HG02610 (cell line): Measurements from ENCODE around the gene B4GALNT2.
"Not testable (repeated sequence)": the region's sequence is repeated elsewhere in the genome, so short reads cannot be mapped to it uniquely, and the experiment has no call there.

Source experiments
- ATAC-seq: cut with Tn5 transposase; IDR thresholded peaks from one replicate; pipeline ENCODE4 v1.9.1; 2021; ENCODE audit warnings: mild to moderate bottlenecking, moderate library complexity; ENCODE audit not compliant: unreplicated experiment

B4GALNT2 gene

DNA sequence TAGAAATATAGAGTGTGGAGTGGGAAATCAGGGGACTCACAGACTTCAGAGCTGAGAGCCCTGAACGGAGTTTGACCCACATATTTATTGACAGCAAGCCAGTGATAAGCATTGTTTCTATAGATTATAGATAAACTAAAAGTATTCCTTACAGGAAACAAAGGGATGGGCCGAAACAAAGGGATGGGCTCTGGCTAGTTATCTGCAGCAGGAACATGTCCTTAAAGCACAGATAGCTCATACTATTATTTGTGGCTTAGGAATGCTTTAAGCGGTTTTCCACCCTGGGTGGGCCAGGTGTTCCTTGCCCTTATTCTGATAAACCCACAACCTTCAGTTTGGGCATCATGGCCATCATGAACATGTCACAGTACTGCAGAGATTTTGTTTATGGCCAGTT is 38.1 kb downstream of the B4GALNT2 start:
- not testable (repeated sequence) for ATAC-seq

- not testable (repeated sequence) for ATAC-seq
Measured at GRCh38 chr17:49175978-49176377, 43.4 kb downstream of the B4GALNT2 start.

DNA sequence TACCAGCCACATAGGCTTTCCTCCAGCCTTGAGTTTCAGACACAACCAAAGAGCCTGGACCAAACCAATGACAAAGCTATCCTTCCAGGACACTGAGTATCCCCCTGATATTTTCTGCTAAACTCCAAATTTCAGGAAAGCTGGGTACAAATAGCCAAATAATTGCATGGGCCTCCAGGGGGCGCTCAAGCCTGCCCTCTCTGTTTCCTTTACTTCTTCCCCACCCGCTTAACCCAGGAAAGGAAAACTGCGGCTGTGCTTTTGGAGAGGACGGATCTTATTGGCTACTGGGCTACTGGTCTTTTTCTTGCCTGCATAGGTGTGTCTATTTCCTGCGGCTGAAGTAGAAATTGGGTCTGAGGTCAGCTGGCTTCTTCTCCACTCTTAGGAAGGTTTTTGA is 47.7 kb downstream of the B4GALNT2 start:
- no peak for ATAC-seq

- no peak for ATAC-seq
Measured at GRCh38 chr17:49180998-49181635, 48.5 kb downstream of the B4GALNT2 start.

- ATAC-seq, result no peak
Measured at GRCh38 chr17:49183341-49183740, 50.8 kb downstream of the B4GALNT2 start.

DNA sequence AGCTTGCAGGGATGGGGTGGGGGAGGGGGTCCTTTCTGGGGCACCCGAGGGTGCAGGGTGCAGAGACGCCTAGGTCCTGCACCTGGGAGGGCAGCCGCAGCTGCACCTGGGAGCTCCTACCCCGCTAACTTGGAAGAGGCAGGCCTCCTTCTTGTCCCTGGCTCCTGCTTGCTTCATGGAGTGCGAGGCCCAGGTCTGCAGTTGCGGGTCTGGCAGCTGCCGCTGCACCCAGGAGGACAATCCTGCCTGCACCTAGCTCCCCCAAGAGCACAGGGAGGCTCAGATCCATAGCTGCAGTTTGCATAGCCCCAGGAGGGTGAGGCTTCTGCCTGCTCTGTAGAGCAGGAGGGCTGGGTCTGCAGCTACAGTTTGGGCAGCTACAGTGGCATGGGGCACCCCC is 51.2 kb downstream of the B4GALNT2 start:
- ATAC-seq, result no peak

- not testable (repeated sequence) for ATAC-seq
Measured at GRCh38 chr17:49184522-49184921, 52.0 kb downstream of the B4GALNT2 start.

DNA sequence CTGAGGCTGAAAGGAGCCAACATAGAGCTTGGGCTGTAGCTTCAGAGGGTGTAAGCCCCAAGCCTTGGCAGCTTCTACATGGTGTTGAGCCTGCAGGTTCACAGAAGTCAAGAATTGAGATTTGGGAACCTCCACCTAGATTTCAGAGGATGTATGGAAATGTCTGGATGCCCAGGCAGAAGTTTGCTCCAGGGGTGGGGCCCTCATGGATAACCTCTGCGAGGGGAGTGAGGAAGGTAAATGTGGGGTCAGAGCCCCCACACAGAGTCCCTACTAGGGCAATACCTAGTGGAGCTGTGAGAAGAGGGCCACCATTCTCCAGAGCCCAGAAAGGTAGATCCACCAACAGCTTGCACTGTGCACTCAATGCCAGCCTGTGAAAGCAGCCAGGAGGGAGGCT is 52.8 kb downstream of the B4GALNT2 start:
- not testable (repeated sequence) for ATAC-seq

GRCh38 chr17:49187301-49187700 is 54.7 kb downstream of the B4GALNT2 start:
- no peak for ATAC-seq

- no peak for ATAC-seq
Measured at GRCh38 chr17:49190932-49191331, 58.4 kb downstream of the B4GALNT2 start.

GRCh38 chr17:49191409-49191916 is 58.9 kb downstream of the B4GALNT2 start:
- ATAC-seq, result peak; percentile 8

- peak; percentile 55 for ATAC-seq
Measured at GRCh38 chr17:49191917-49192741, 59.6 kb downstream of the B4GALNT2 start.

- ATAC-seq, result peak; percentile 22
Measured at GRCh38 chr17:49193513-49194296, 61.1 kb downstream of the B4GALNT2 start.

GRCh38 chr17:49194297-49194607 is 61.7 kb downstream of the B4GALNT2 start:
- ATAC-seq, result no peak

GRCh38 chr17:49195751-49196150 is 63.2 kb downstream of the B4GALNT2 start:
- ATAC-seq, result no peak

DNA sequence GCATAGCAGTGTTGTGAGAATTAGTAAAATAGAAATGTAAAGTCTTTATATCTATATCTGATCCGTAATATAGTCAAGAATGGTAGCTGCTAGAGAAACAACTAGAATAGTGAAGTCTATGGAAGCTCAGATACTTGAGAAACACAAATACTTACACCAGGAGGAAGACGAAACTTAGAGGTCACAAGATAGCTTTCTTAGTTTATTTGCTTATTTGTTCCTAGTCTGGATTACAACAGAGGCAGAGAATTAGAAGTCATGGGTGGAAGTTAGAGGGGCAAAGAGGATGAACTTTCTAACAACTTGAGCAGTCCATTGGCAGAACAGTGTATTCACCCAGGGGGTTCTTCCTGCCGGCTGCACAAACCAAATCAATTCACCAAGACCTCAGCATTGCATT is 64.0 kb downstream of the B4GALNT2 start:
- no peak for ATAC-seq

GRCh38 chr17:49197346-49197998 is 64.9 kb downstream of the B4GALNT2 start:
- no peak for ATAC-seq

DNA sequence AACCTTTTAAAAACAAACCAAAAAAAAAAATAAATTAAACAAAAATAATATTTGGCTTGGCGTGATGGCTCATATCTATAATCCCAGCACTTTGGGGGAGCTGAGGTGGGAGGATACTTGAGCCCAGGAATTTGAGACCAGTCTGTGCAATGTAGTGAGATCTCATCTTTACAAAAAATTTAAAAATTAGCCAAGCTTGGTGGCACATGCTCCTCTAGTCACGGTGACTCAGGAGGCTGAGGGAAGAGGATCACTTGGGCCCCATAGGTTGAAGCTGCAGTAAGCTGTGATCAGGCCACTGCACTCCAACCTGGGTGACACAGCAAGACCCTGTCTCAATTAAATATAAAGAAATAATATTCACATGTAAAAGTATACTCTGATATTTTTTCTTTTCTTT is 65.6 kb downstream of the B4GALNT2 start:
- ATAC-seq, result no peak

DNA sequence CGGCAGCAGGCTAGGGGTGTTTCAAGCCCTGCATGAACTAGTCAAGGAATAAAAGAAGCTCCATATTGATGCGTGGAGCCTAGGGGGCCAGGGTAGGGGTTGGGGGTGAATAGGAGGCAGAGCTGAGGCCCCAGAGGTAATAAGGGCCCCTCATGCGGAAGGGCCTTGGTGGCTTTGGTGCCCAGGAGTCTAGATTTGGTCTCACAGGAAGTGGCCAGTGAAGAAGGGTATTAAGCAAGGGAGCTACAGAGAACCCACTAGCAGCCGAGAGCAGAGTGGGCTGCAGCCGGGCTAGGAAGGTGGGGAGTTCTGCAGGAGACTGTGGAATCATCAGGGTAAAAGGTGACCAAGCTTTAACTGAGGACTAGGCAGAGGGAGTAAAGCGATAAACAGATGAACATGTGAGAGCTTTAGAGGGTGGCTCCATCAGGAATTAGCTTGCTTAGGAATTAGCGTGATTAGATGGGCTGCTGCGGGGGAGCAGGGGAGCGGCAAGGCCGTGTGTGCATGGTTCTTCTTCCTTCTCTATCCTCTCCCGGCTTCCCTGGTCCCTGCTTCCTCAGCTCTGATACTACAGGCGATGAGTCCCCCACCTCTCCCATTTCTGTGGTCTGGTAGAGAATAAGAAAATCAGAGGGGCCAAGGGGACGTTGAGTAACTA is 68.0 kb downstream of the B4GALNT2 start:
- ATAC-seq, result no peak

GRCh38 chr17:49201481-49201927 is 68.9 kb downstream of the B4GALNT2 start:
- ATAC-seq, result no peak
